H9 (cell line): ENCODE measurements around the gene MKRN2. TPM values are rescaled to one million over a fixed set of nuclear protein-coding genes. Genes with fewer than 3 reads are reported as not detected.
"Not testable (repeated sequence)": the region's sequence is repeated elsewhere in the genome, so short reads cannot be mapped to it uniquely, and the experiment has no call there.

Experiments
- DNase-seq: peaks from one replicate; pipeline ENCODE4 v3.0.0-alpha.2; 2017
- H2AFZ ChIP-seq: one replicate; pipeline ENCODE4 v1.6.1; 2013; ENCODE audit warnings: mild to moderate bottlenecking, low read length, control low read depth, moderate library complexity
- H2AK5ac ChIP-seq: 2 replicates; pipeline ENCODE4 v1.6.1; 2013; ENCODE audit warnings: low read length, control low read depth, mixed read lengths; ENCODE audit not compliant: insufficient read length
- H2BK120ac ChIP-seq: one replicate; pipeline ENCODE4 v1.6.1; 2013; ENCODE audit warnings: low read depth, mild to moderate bottlenecking, low read length, control low read depth, inconsistent platforms; ENCODE audit not compliant: poor library complexity, severe bottlenecking
- H2BK12ac ChIP-seq: 2 replicates; pipeline ENCODE4 v1.6.1; 2013; ENCODE audit warnings: low read length, control low read depth, mixed read lengths, low read depth; ENCODE audit not compliant: insufficient read length
- H2BK15ac ChIP-seq: 2 replicates; pipeline ENCODE4 v1.6.1; 2013; ENCODE audit warnings: low read depth, low read length, control low read depth
- H2BK20ac ChIP-seq: one replicate; pipeline ENCODE4 v1.6.1; 2013; ENCODE audit warnings: low read depth, mild to moderate bottlenecking, low read length, control low read depth, inconsistent platforms; ENCODE audit not compliant: poor library complexity, severe bottlenecking
- H2BK5ac ChIP-seq: 2 replicates; pipeline ENCODE4 v1.6.1; 2013; ENCODE audit warnings: low read length, control low read depth, mixed read lengths; ENCODE audit not compliant: insufficient read length
- H3K14ac ChIP-seq: 2 replicates; pipeline ENCODE4 v1.6.1; 2013; ENCODE audit warnings: low read length, control low read depth; ENCODE audit not compliant: insufficient read depth
- H3K18ac ChIP-seq: 2 replicates; pipeline ENCODE4 v1.6.1; 2013; ENCODE audit warnings: low read depth, mild to moderate bottlenecking, mixed read lengths, low read length, control low read depth; ENCODE audit not compliant: insufficient read length
- H3K23ac ChIP-seq: 2 replicates; pipeline ENCODE4 v1.6.1; 2013; ENCODE audit warnings: low read length, control low read depth, mixed read lengths, low read depth; ENCODE audit not compliant: insufficient read length
- H3K23me2 ChIP-seq: 2 replicates; pipeline ENCODE4 v1.6.1; 2013; ENCODE audit warnings: low read depth, mild to moderate bottlenecking, mixed read lengths, low read length, control low read depth; ENCODE audit not compliant: insufficient read length, poor library complexity, severe bottlenecking
- H3K27ac ChIP-seq: 2 replicates; pipeline ENCODE4 v1.5.1; 2013; ENCODE audit warnings: low read length, control low read depth, mixed read lengths, low read depth; ENCODE audit not compliant: insufficient read length
- H3K27me3 ChIP-seq: 2 replicates; pipeline ENCODE4 v1.6.1; 2013; ENCODE audit warnings: low read length, control low read depth, inconsistent platforms; ENCODE audit not compliant: insufficient read depth
- H3K4ac ChIP-seq: 2 replicates; pipeline ENCODE4 v1.6.1; 2013; ENCODE audit warnings: low read depth, mild to moderate bottlenecking, control low read depth, inconsistent platforms, low read length, moderate library complexity
- H3K4me1 ChIP-seq: 2 replicates; pipeline ENCODE4 v1.6.1; 2013; ENCODE audit warnings: low read length, control low read depth, inconsistent platforms; ENCODE audit not compliant: insufficient read depth
- H3K4me2 ChIP-seq: 2 replicates; pipeline ENCODE4 v1.6.1; 2013; ENCODE audit warnings: low read length, control low read depth, mixed read lengths; ENCODE audit not compliant: insufficient read length, insufficient read depth
- H3K56ac ChIP-seq: 2 replicates; pipeline ENCODE4 v1.6.1; 2013; ENCODE audit warnings: low read depth, mild to moderate bottlenecking, mixed read lengths, low read length, control low read depth; ENCODE audit not compliant: insufficient read length
- H3K79me1 ChIP-seq: 2 replicates; pipeline ENCODE4 v1.6.1; 2013; ENCODE audit warnings: low read depth, mild to moderate bottlenecking, moderate library complexity, low read length, control low read depth, inconsistent platforms; ENCODE audit not compliant: insufficient read depth, poor library complexity, severe bottlenecking
- H3K79me2 ChIP-seq: 2 replicates; pipeline ENCODE4 v1.6.1; 2013; ENCODE audit warnings: low read length, control low read depth, inconsistent platforms; ENCODE audit not compliant: insufficient read depth
- H3K9ac ChIP-seq: 2 replicates; pipeline ENCODE4 v1.6.1; 2013; ENCODE audit warnings: low read length, control low read depth, mixed read lengths; ENCODE audit not compliant: insufficient read length; ENCODE audit errors: extremely low read depth
- H3K9me3 ChIP-seq: one replicate; pipeline ENCODE4 v1.6.1; 2013; ENCODE audit warnings: low read depth, low read length, inconsistent platforms; ENCODE audit not compliant: control insufficient read depth
- H3T11ph ChIP-seq: one replicate; pipeline ENCODE4 v1.6.1; 2013; ENCODE audit warnings: mild to moderate bottlenecking, low read length, control low read depth, inconsistent platforms
- H4K20me1 ChIP-seq: one replicate; pipeline ENCODE4 v1.6.1; 2013; ENCODE audit not compliant: control insufficient read depth, insufficient read length, insufficient read depth
- H4K5ac ChIP-seq: 2 replicates; pipeline ENCODE4 v1.6.1; 2013; ENCODE audit warnings: low read depth, mild to moderate bottlenecking, mixed read lengths, low read length, control low read depth; ENCODE audit not compliant: insufficient read length
- H4K8ac ChIP-seq: replicated peaks from 2 replicates; pipeline ENCODE4 v1.6.1; 2013; ENCODE audit warnings: low read length, control low read depth, mixed read lengths, low read depth; ENCODE audit not compliant: insufficient read length
- H4K91ac ChIP-seq: 2 replicates; pipeline ENCODE4 v1.6.1; 2013; ENCODE audit warnings: low read depth, mild to moderate bottlenecking, moderate library complexity, mixed read lengths, low read length, control low read depth; ENCODE audit not compliant: insufficient read length
- H3K27ac Mint-ChIP-seq, 3 experiments: 2 replicates in 2 of 3; 3 replicates in 1 of 3; pipeline ENCODE4 v1.8.0; 2020 to 2021; ENCODE audit warnings: mixed read lengths in 3 of 3, mild to moderate bottlenecking in 1 of 3, moderate library complexity in 1 of 3
- H3K27me3 Mint-ChIP-seq: 2 replicates; pipeline ENCODE4 v1.8.0; 2021; ENCODE audit warnings: low read depth, mild to moderate bottlenecking, moderate library complexity, mixed read lengths
- H3K36me3 Mint-ChIP-seq, 3 experiments: 2 replicates in 2 of 3; 3 replicates in 1 of 3; pipeline ENCODE4 v1.8.0; 2020 to 2021; ENCODE audit warnings: low read depth in 3 of 3, mixed read lengths in 3 of 3; ENCODE audit not compliant: insufficient read depth in 1 of 3
- H3K4me1 Mint-ChIP-seq, 2 experiments: 2 replicates each; pipeline ENCODE4 v1.8.0; 2020; ENCODE audit warnings: mixed read lengths in 2 of 2
- H3K4me3 Mint-ChIP-seq, 2 experiments: 2 replicates in 1 of 2; 3 replicates in 1 of 2; pipeline ENCODE4 v1.8.0; 2020 to 2021; ENCODE audit warnings: mild to moderate bottlenecking in 2 of 2, mixed read lengths in 2 of 2, moderate library complexity in 1 of 2
- H3K9me3 Mint-ChIP-seq, 2 experiments: 2 replicates in 1 of 2; 3 replicates in 1 of 2; pipeline ENCODE4 v1.8.0; 2020; ENCODE audit warnings: mild to moderate bottlenecking in 2 of 2, mixed read lengths in 2 of 2, moderate library complexity in 1 of 2
- CTCF ChIP-seq: fragments of 200-600 bp; sonication (generic); conservative IDR thresholded peaks from 3 replicates; pipeline ENCODE4 v1.8.0; 2021; ENCODE audit warnings: antibody characterized with exemption, mild to moderate bottlenecking
- WGBS: extraction: QIAGEN DNeasy Blood & Tissue Kit; methylation state at CpG from one replicate; pipeline ENCODE4 v1.1.7; 2013; ENCODE audit warnings: missing lambda C conversion rate, low lambda C conversion rate, mixed read lengths; ENCODE audit not compliant: insufficient read length; ENCODE audit errors: extremely low coverage; 5-methylcytosine and 5-hydroxymethylcytosine counted together
- total RNA-seq: library from RNA; stranded (reverse); gene quantifications from 2 replicates; pipeline ENCODE4 v1.2.1, GENCODE V29; 2021

Gene MKRN2
- total RNA-seq, 1 experiment from 2014 or later = 18.1 TPM

GRCh38 chr3:12624056-12624455 lies 67.2 kb downstream of the MKRN2 start:
- H3K56ac ChIP-seq = no peak overlapping the region
- Mint-ChIP-seq H3K27ac (peak overlapping the region in 2 of 3 experiments; percentile 12 to 49; a peak in 2 of 7 replicates), H3K4me1 (peaks cover 3 to 6% of the 10 kb centered on the region in 2 experiments; a peak in 2 of 4 replicates), H3K4me3 (no peak overlapping the region), H3K9me3 (no peaks in the 10 kb centered on the region), H3K36me3 (no peaks in the 10 kb centered on the region; a peak in 1 of 7 replicates), H3K27me3 (no peaks in the 10 kb centered on the region)
- no peak overlapping the region for H2AFZ ChIP-seq
- no peak overlapping the region for H2BK120ac ChIP-seq
- no peaks in the 10 kb centered on the region for H3K23me2 ChIP-seq
- no peak overlapping the region for H3K4me2 ChIP-seq
- peaks cover 30% of the 10 kb centered on the region for H3K79me2 ChIP-seq
- no peak overlapping the region for H2BK5ac ChIP-seq
- no peak overlapping the region for H3K18ac ChIP-seq
- H3K27ac ChIP-seq = no peak overlapping the region
- no peak overlapping the region for H2AK5ac ChIP-seq
- H3K9ac ChIP-seq = no peak overlapping the region
- no peaks in the 10 kb centered on the region for H3K27me3 ChIP-seq
- peaks cover 24% of the 10 kb centered on the region for H3K79me1 ChIP-seq
- DNase-seq = no peak
- H4K91ac ChIP-seq = no peak overlapping the region
- H3K23ac ChIP-seq = no peak overlapping the region
- peaks cover 3% of the 10 kb centered on the region for H4K20me1 ChIP-seq
- H3T11ph ChIP-seq = no peak overlapping the region
- H3K4me1 ChIP-seq = no peaks in the 10 kb centered on the region
- no peak for TF ChIP-seq CTCF
- no peaks in the 10 kb centered on the region for H3K9me3 ChIP-seq
- no CpG with 5 or more reads among the region's 5 CpGs for WGBS
- H3K14ac ChIP-seq = no peak overlapping the region
- H2BK12ac ChIP-seq = no peak overlapping the region
- H4K5ac ChIP-seq = no peak overlapping the region
- no peak overlapping the region for H4K8ac ChIP-seq
- H2BK20ac ChIP-seq = no peak overlapping the region
- H2BK15ac ChIP-seq = no peak overlapping the region
- H3K4ac ChIP-seq = no peak overlapping the region

GRCh38 chr3:12624964-12625363 lies 68.1 kb downstream of the MKRN2 start:
- not testable (repeated sequence) for H2BK15ac ChIP-seq, H2BK5ac ChIP-seq, H3K9me3 Mint-ChIP-seq, H3K4me3 Mint-ChIP-seq, H4K5ac ChIP-seq, H3K27me3 Mint-ChIP-seq, H3K4ac ChIP-seq, H2BK12ac ChIP-seq, H3K18ac ChIP-seq, H2AK5ac ChIP-seq, H3K4me1 Mint-ChIP-seq, H3K4me1 ChIP-seq, H3K4me2 ChIP-seq, H3K27me3 ChIP-seq, H4K20me1 ChIP-seq, H2BK20ac ChIP-seq, H3T11ph ChIP-seq, H3K56ac ChIP-seq, H3K9me3 ChIP-seq, H3K36me3 Mint-ChIP-seq, H2BK120ac ChIP-seq, H3K27ac ChIP-seq, DNase-seq, H3K23ac ChIP-seq, H4K91ac ChIP-seq, H3K9ac ChIP-seq, H4K8ac ChIP-seq, H2AFZ ChIP-seq, H3K23me2 ChIP-seq, H3K27ac Mint-ChIP-seq, H3K14ac ChIP-seq
- H3K79me2 ChIP-seq = peaks cover 35% of the 10 kb centered on the region
- no CpG with 5 or more reads among the region's 3 CpGs for WGBS
- peaks cover 21% of the 10 kb centered on the region for H3K79me1 ChIP-seq
